ENCODE measurements around the gene IGF2.

The IGF2 gene

GRCh38 chr11:2169626-2170570 lies 30.7 kb upstream of the IGF2 start:
- no peak for DNase-seq (ENCODE audit: low spot score)
- FAIRE-seq: no peak

DNA sequence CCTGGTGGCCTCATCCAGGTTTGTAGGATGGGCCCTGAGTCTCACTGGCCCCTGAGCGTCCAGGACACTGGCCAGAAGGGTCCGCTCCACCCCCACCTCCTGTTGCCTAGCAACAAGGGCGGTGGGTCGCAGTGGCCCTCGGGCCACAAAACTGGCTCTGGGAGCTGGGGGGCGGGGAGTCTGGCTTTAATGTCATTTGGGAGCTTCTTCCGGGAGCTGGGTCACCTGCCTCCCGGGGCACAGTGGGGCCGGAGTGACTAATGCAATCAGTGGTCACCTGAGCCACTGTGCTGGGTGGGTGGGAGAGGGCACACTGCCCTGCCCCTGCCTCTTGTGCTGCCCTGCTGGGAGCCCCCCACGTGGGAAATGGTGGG lies 29.8 kb upstream of the IGF2 start:
- no peak for DNase-seq (ENCODE audit: low spot score)
- FAIRE-seq: no peak

- DNase-seq (ENCODE audit: low spot score) (no peak), FAIRE-seq (no peak)
These were observed 29.3 kb upstream of the IGF2 start for GRCh38 chr11:2168286-2169004.

GRCh38 chr11:2167141-2168045 lies 28.2 kb upstream of the IGF2 start:
- FAIRE-seq (no peak), DNase-seq (ENCODE audit: low spot score) (no peak)

- DNase-seq (ENCODE audit: low spot score) (no peak), FAIRE-seq (no peak)
These were observed 27.1 kb upstream of the IGF2 start for GRCh38 chr11:2166091-2166851.

DNA sequence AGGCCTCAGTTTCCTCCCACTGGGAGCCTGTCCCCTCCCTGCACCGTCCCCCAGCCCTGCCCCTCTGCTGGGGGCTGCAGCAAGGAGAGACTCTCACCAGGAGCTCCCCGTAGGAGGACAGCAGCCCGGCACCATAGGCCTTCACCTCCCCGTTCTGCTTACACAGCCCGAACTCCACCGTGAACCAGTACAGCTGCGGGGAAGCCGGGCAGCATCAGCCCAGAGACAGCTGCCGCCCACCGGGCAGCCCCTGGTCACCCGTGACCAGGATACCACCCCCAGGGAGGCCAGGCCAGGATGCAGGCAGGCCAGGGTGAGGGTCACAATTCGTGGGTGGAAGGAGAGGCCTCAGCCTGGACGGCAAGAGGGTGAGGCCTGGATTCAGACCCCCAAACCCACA lies 26.4 kb upstream of the IGF2 start:
- DNase-seq (ENCODE audit: low spot score): no peak
- no peak for FAIRE-seq

GRCh38 chr11:2164861-2165555 lies 25.8 kb upstream of the IGF2 start:
- FAIRE-seq: no peak
- no peak for DNase-seq (ENCODE audit: low spot score)

DNA sequence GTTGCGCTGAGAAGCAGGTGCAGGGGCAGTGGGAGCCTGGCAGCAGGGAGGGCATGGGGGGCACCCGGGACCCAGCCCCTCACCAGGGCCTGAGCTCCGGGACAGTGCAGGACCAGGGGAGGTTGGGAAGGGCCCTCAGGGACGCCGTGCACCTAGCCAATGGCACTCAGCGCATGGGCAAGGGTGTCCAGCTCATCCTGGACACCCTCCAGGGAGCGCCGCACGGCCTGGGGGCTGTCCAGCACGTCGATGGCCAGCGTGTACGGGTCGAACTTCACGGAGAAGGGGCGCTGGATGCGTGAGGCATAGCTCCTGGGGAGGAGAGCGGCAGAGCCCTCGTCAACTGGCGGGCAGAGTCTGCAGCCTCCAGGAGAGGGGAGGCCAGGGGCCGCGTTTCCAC lies 24.9 kb upstream of the IGF2 start:
- DNase-seq (ENCODE audit: low spot score) (no peak), FAIRE-seq (no peak)

- no peak for DNase-seq (ENCODE audit: low spot score)
- FAIRE-seq: no peak
These were observed 24.3 kb upstream of the IGF2 start for GRCh38 chr11:2163428-2163978.

GRCh38 chr11:2160736-2161259 lies 21.6 kb upstream of the IGF2 start, which contains the start of gene INS:
Gene INS, minus strand, starts transcription at chr11:2161209. Its CDS starts 238 bp downstream, at chr11:2160971.
- DNase-seq (ENCODE audit: low spot score): no peak
- FAIRE-seq: no peak

DNA sequence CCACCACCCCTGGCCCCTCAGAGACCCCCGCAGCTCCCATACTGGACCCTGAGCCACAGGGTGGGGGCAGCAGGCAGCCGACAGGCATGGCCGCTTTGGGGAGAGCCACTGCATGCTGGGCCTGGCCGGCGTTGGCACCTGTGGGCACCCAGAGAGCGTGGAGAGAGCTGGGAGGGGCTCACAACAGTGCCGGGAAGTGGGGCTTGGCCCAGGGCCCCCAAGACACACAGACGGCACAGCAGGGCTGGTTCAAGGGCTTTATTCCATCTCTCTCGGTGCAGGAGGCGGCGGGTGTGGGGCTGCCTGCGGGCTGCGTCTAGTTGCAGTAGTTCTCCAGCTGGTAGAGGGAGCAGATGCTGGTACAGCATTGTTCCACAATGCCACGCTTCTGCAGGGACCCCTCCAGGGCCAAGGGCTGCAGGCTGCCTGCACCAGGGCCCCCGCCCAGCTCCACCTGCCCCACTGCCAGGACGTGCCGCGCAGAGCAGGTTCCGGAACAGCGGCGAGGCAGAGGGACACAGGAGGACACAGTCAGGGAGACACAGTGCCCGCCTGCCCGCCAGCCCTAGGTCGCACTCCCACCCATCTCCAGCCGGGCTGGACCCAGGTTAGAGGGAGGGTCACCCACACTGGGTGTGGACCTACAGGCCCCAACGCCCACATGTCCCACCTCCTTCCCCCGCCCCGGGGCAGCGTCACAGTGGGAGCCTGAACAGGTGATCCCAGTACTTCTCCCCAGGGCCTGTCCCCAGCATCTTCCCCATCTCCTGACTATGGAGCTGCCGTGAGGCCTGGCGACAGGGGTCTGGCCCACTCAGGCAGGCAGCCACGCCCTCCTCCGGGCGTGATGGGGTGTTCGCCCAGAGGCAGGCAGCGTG lies 20.6 kb upstream of the IGF2 start:
- no peak for FAIRE-seq

DNA sequence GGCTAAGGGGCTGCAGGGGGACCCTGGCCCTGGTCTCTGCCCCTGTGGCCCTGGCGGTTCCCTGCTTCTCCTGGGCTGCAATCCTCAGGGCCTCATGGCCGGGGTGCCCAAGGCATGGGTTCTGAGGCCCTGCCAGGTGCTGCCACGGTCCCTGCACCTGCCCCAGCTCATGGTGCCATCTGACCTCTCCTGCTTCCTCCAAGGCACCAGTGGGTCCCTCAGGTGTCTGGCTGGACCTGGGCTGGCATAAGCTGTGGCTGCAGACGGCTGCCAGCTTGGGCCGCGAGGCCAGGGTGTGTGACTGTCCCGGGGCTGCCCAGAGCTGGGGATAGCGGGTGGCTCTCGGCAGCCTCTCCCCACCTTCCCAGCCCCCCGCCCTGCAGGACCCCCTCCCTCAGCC lies 19.8 kb upstream of the IGF2 start:
- no peak for FAIRE-seq
- DNase-seq (ENCODE audit: low spot score): no peak

More for the DNA sequence above, 20.6 kb upstream of the IGF2 start:
- no peak for DNase-seq (ENCODE audit: low spot score)

DNA sequence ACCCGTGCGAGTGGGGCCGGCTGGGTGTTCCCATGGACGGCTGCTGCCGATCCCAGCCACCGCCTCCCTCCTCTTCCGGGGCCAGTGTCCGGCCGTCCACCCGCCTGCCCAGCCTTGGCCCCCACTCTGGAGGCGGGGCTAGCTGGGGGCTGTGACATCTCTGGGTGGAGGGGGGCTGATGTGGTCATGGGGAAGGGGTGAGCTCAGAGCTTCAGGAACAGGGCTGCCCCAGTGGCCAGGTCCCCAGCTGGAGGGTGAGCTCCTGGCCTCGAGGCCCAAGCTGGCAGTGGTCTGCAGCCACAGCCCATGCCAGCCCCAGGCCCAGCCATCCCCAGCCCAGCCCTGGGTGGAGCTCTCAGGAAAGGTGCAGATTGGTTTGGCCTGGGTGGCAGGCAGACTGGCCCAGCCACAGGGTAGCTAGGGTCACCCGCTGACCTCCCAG lies 19.1 kb upstream of the IGF2 start:
- FAIRE-seq (no peak), DNase-seq (ENCODE audit: low spot score) (no peak)

DNA sequence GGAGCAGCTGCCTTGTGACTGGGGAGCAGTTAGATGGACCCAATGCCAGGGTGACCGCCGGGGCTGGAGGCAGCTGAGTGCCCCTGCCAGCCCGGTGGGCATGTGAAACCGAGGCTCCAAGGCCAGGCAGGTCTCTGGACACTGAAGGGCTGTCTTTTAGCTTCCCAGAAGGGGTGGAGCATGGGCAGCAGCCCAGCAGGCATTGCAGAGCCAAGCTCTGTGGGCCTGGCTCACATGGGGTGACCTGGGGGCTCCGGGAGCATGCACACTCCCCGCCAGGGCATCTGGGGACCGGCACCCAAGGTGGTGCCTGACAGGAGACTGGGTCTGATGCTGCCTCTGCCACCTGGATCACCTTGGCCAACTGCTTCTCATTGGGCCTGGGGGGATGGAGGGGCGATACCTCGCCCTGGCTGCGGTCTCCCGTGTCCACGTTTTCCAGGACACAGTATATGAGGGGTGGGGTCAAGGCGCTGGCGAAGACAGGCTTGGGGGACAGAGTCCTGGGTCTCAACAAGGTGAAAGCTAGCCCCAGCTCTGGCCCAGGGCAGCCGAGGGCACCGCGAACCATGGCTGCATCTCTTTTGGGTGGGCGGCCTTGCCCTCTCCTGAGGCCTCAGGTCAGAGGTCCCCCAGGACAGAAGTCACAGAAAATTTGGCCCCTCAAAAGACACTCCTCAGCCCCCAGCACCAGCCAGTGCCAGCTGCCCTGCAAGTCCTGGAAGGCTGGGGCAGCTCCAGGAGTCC lies 18.3 kb upstream of the IGF2 start:
- DNase-seq (ENCODE audit: low spot score): no peak
- no peak for FAIRE-seq

GRCh38 chr11:2156416-2157182 lies 17.4 kb upstream of the IGF2 start:
- peak; percentile 26 for DNase-seq (ENCODE audit: low spot score)
- no peak for FAIRE-seq

- no peak for DNase-seq (ENCODE audit: low spot score)
- FAIRE-seq: no peak
These were observed 16.3 kb upstream of the IGF2 start for GRCh38 chr11:2155511-2155910.

GRCh38 chr11:2154889-2155288 lies 15.7 kb upstream of the IGF2 start:
- DNase-seq (ENCODE audit: low spot score) (no peak), FAIRE-seq (no peak)

Data from RCC 7860 (cell line).